Activated naive CD4-positive, alpha-beta T cell treated with anti-CD3 and anti-CD28 coated beads for 36 hours (primary cell): Measurements from ENCODE around the gene LIPF. TPM values are rescaled to one million over a fixed set of nuclear protein-coding genes. Genes with fewer than 3 reads are reported as not detected.
A peak's percentile ranks its signal among the peaks of the same experiment; 100 is the strongest.
"Not testable (repeated sequence)": the region's sequence is repeated elsewhere in the genome, so short reads cannot be mapped to it uniquely, and the experiment has no call there.

Experiments used
- CTCF ChIA-PET: fragments of 350-600 bp; sonication (Branson Sonifier 250); formaldehyde crosslinking; loops from one replicate; lab custom pipeline; 2021; ENCODE audit warnings: antibody characterized with exemption; lab: Charles Lee
- DNase-seq: peaks from one replicate; pipeline ENCODE4 v3.0.0-alpha.2; 2020
- H3K27ac Mint-ChIP-seq: one replicate; pipeline ENCODE4 v1.8.0; 2021; ENCODE audit warnings: mild to moderate bottlenecking, mixed read lengths
- H3K27me3 Mint-ChIP-seq: one replicate; pipeline ENCODE4 v1.8.0; 2021; ENCODE audit warnings: low read depth, mixed read lengths
- H3K36me3 Mint-ChIP-seq: one replicate; pipeline ENCODE4 v1.8.0; 2021; ENCODE audit warnings: low read depth, mixed read lengths
- H3K4me1 Mint-ChIP-seq: one replicate; pipeline ENCODE4 v1.8.0; 2021; ENCODE audit warnings: low read depth, mixed read lengths
- H3K4me3 Mint-ChIP-seq: one replicate; pipeline ENCODE4 v1.8.0; 2021; ENCODE audit warnings: mild to moderate bottlenecking, moderate library complexity, mixed read lengths
- H3K9me3 Mint-ChIP-seq: one replicate; pipeline ENCODE4 v1.8.0; 2021; ENCODE audit warnings: mixed read lengths
- intact Hi-C: fragments of 100-400 bp; cut with micrococcal nuclease; formaldehyde crosslinking; loops from one replicate; pipeline ENCODE4 v1.15.1; 2023
- total RNA-seq, 2 experiments: library from RNA; stranded (reverse); gene quantifications; one replicate each; pipeline ENCODE4 v1.2.3, GENCODE V29; 2021

LIPF gene
- total RNA-seq, 2 experiments from 2014 or later, result not detected

DNA sequence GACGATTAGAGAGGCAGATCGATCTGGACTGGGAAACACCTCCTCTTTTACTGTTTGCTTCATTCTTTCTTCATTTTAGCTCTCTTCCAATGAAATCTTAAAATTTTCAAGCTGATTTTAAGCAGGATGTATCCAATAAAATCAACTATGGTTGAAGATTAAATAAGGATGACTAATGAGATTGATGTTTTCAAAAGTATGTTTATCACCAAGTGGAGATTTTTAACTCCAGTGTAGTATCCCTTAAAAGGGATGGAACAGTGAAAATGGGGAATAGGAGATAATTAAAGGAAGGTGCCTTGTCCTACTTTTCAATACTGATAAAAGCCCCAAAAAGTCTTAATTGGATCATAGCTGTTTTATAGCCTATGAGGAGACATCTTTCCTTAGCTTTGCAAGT is 11.6 kb upstream of the LIPF start:
- Mint-ChIP-seq H3K27ac (no peak overlapping the region), H3K9me3 (no peaks in the 10 kb centered on the region), H3K36me3 (no peaks in the 10 kb centered on the region), H3K4me1 (peaks cover 2% of the 10 kb centered on the region), H3K27me3 (peaks cover 13% of the 10 kb centered on the region), H3K4me3 (no peak overlapping the region)
- no peak for DNase-seq
- intact Hi-C loops, result no loop called here
- CTCF ChIA-PET, result interaction anchor here (0.5 to 0.6 kb wide), 2 partner anchors 44 to 84 kb away, joined by 3 to 5 read pairs; no protein-coding TSS in a partner anchor

DNA sequence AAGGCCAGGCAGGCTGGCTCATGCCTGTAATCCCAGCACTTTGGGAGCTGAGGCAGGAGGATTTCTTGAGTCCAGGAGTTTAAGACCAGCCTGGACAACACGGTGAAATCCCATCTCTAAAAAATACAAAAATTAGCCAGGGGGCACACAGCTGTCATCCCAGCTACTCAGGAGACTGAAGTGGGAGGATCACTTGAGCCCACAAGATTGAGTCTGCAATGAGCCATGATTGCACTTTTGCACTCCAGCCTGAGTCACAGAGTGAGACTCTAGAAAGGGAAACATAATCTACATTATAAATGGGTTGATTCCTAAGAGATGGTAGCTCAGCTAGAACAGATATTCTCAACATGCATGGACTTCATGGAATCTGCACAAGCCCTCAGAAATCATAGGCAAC is 6.3 kb upstream of the LIPF start:
- Mint-ChIP-seq H3K27ac (no peak overlapping the region), H3K4me1 (no peaks in the 10 kb centered on the region), H3K4me3 (no peak overlapping the region), H3K36me3 (no peaks in the 10 kb centered on the region), H3K27me3 (peaks cover 14% of the 10 kb centered on the region), H3K9me3 (no peaks in the 10 kb centered on the region)
- no peak for DNase-seq
- CTCF ChIA-PET, result no interaction called here
- intact Hi-C loops, result loop anchor here (1.0 kb wide), 1 partner anchor 12 kb away; no protein-coding TSS in a partner anchor

DNA sequence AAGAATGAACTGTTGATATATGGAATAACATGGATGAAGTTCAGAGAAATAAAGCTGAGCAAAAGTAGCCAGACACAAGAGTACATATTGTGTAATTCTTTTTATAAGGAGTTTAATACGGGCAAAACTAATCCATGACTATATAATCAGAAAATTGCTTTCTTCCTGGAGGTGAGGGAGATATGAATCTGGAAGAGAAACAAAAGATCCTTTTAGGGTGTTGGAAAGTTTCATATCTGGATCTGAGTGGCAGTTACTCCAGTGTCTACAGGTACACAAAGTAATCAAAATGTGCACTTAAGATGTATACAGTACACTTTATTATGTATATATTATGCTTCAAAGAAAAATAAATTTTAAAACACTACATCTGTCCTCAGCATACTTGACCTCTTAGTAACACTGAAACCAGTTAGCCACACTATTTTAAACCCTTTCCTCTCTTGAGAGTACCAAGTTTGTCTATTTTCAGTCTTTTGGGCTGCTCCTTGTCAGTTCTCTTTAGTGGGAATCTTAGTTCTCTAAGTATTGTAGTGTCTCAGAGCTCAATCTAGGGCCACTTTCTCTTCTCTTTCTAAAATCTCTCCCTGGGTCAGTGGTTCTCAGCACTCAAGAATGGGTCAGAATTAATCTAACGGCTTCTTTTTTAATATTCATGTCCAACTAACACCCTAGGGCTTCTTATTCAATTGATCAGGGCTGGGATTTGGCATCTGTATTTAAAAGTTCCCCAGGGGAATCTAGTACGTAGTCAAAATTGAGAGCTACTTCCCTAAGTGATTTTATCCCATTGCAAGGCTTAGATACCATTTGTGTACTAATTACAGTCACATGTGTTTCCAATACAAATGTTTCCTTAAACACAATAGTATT is 4.3 kb upstream of the LIPF start:
- Mint-ChIP-seq H3K4me3 (no peak overlapping the region), H3K9me3 (no peaks in the 10 kb centered on the region), H3K4me1 (no peaks in the 10 kb centered on the region), H3K27me3 (peaks cover 17% of the 10 kb centered on the region), H3K36me3 (no peaks in the 10 kb centered on the region), H3K27ac (no peak overlapping the region)
- intact Hi-C loops, result loop anchor here (5.0 kb wide), 1 partner anchor 68 kb away; no protein-coding TSS in a partner anchor
- DNase-seq, result no peak
- CTCF ChIA-PET, result interaction anchor here (0.6 kb wide), 1 partner anchor 817 kb away, joined by 4 read pairs; no protein-coding TSS in a partner anchor

DNA sequence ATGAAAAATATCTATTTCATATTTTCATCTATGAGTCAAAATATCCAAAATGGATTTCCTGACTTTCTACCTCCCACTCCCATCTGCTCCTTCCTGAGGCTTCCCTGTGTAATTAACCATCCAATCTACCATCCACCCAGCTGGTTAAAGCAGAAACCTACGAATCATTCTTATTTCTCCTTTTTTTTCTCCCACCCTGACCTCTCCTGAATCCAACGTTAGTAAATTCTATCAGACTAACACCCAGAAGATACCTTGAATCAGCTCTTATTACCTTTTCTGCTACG is 3.7 kb upstream of the LIPF start:
- no peak overlapping the region for H3K4me3 Mint-ChIP-seq
- no peaks in the 10 kb centered on the region for H3K4me1 Mint-ChIP-seq
- peaks cover 17% of the 10 kb centered on the region for H3K27me3 Mint-ChIP-seq
- H3K36me3 Mint-ChIP-seq, result no peaks in the 10 kb centered on the region
- no peak overlapping the region for H3K27ac Mint-ChIP-seq
- no peak for DNase-seq
- CTCF ChIA-PET, result interaction anchor here (0.6 kb wide), 1 partner anchor 818 kb away, joined by 4 read pairs; no protein-coding TSS in a partner anchor
- intact Hi-C loops, result loop anchor here (5.0 kb wide), 1 partner anchor 68 kb away; no protein-coding TSS in a partner anchor
- H3K9me3 Mint-ChIP-seq, result no peaks in the 10 kb centered on the region

DNA sequence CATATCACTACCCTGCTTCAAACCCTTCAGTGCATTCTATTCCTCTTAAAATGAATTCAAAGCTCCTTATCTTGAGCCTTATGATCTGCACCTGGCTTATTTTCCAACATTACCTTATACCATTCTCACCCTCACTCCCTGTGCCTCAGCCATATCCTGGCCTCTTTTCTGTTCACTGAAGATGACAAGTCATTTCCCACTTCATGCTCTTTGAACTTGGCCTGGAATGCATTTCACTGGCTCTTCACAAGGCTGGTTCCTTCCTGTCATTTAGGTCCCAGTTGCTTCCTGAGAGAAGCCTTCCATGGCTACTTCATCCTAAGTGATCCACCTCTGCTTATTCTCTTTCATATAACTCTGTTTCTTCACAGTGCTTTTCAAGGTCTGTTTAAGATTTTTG is 3.2 kb upstream of the LIPF start:
- Mint-ChIP-seq H3K9me3 (no peaks in the 10 kb centered on the region), H3K4me1 (no peaks in the 10 kb centered on the region)
- CTCF ChIA-PET, result interaction anchor here (1.0 kb wide), 1 partner anchor 16 kb away, joined by 3 read pairs; no protein-coding TSS in a partner anchor

DNA sequence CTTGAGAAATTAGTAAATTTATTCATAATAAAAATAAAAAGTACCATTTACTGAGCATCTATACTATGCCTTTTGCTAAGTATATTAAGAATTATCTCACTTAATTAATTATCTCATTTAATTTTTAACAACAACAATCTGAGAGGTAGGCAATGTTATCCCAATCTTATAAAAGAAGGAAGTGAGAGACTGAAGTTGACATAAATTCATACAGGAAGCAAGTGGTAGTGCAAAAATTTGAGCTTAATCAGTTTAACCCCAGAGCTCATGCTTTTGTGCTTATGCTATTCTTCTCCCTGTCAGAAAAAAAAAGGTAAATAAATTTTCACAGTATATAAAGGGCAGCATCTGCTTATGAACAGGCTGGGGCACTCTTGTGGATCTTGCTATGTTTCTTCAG is 2.7 kb upstream of the LIPF start:
- Mint-ChIP-seq H3K36me3 (no peaks in the 10 kb centered on the region), H3K4me3 (no peak overlapping the region), H3K27ac (no peak overlapping the region), H3K4me1 (no peaks in the 10 kb centered on the region), H3K27me3 (peaks cover 15% of the 10 kb centered on the region), H3K9me3 (no peaks in the 10 kb centered on the region)
- intact Hi-C loops, result loop anchor here (5.0 kb wide), 1 partner anchor 69 kb away; no protein-coding TSS in a partner anchor
- CTCF ChIA-PET, result interaction anchor here (1.0 kb wide), 1 partner anchor 15 kb away, joined by 3 read pairs; no protein-coding TSS in a partner anchor
- DNase-seq, result no peak

More for the DNA sequence above, 3.2 kb upstream of the LIPF start:
- Mint-ChIP-seq H3K27ac (no peak overlapping the region), H3K36me3 (no peaks in the 10 kb centered on the region), H3K27me3 (peaks cover 17% of the 10 kb centered on the region), H3K4me3 (no peak overlapping the region)
- no peak for DNase-seq
- intact Hi-C loops, result loop anchor here (5.0 kb wide), 1 partner anchor 69 kb away; no protein-coding TSS in a partner anchor

DNA sequence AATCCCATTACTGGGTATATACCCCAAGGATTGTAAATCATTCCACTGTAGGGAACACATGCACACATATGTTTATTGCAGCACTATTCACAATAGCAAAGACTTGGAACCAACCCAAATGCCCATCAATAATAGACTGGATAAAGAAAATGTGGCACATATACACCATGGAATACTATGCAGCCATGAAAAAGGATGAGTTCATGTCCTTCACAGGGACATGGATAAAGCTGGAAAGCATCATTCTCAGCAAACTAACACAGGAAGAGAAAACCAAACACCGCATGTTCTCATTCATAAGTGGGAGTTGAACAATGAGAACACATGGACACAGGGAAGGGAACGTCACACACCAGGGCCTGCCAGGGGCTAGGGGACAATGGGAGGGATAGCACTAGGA is 1.1 kb upstream of the LIPF start:
- intact Hi-C loops, result loop anchor here (5.0 kb wide), 1 partner anchor 71 kb away; no protein-coding TSS in a partner anchor
- H3K27ac Mint-ChIP-seq, H3K4me3 Mint-ChIP-seq, H3K36me3 Mint-ChIP-seq, CTCF ChIA-PET, DNase-seq, H3K4me1 Mint-ChIP-seq, H3K9me3 Mint-ChIP-seq: not testable (repeated sequence)
- peaks cover 16% of the 10 kb centered on the region for H3K27me3 Mint-ChIP-seq

DNA sequence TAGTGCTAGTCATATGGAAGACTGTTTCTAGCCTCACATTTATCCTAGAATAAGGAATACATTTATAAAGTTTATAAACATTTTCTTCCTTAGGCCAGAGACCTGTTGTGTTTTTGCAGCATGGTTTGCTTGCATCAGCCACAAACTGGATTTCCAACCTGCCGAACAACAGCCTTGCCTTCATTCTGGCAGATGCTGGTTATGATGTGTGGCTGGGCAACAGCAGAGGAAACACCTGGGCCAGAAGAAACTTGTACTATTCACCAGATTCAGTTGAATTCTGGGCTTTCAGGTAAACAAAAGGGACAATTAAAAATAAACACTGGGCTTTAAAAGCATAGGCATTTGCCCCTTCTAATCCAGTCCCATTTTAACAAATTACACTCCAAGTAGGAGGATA is 4.2 kb downstream of the LIPF start:
- H3K9me3 Mint-ChIP-seq, result no peaks in the 10 kb centered on the region
- no peak overlapping the region for H3K27ac Mint-ChIP-seq
- peaks cover 24% of the 10 kb centered on the region for H3K4me1 Mint-ChIP-seq
- peaks cover 4% of the 10 kb centered on the region for H3K27me3 Mint-ChIP-seq
- CTCF ChIA-PET, result interaction anchor here (0.6 to 0.7 kb wide), 2 partner anchors 106 to 463 kb away, joined by 3 read pairs; no protein-coding TSS in a partner anchor
- no peaks in the 10 kb centered on the region for H3K36me3 Mint-ChIP-seq
- intact Hi-C loops, result no loop called here
- no peak for DNase-seq
- H3K4me3 Mint-ChIP-seq, result no peak overlapping the region

DNA sequence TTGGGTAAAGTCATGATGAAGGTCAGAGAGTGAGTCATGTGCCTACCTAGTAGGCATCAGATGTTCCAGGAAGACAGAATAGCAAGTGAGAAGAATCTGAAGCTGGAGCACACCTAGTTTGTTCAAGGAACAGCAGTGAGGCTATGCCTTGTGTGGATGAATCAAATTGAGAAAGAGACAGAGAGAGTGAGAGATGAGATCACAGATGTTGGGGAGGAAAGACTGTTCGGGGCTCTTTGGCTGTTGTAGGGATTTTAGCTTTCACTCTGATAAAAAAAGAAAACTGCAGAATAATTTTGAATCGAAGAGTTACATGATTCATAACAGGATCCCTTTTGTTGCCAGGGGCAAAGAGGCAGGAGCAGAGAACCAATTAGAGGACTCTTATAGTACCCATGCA is 6.3 kb downstream of the LIPF start:
- H3K9me3 Mint-ChIP-seq, result no peaks in the 10 kb centered on the region
- H3K27me3 Mint-ChIP-seq, result peaks cover 7% of the 10 kb centered on the region
- DNase-seq, result peak; percentile 44
- peak overlapping the region; percentile 33 for H3K27ac Mint-ChIP-seq
- CTCF ChIA-PET, result interaction anchor here (0.6 to 1.0 kb wide), 2 partner anchors 58 to 359 kb away, joined by 3 read pairs; no protein-coding TSS in a partner anchor
- H3K4me3 Mint-ChIP-seq, result no peak overlapping the region
- intact Hi-C loops, result loop anchor here (1.0 to 5.0 kb wide), 12 partner anchors 12 to 853 kb away; partner anchors contain the start of genes ATAD1, KLLN, LIPK and PTEN
- no peaks in the 10 kb centered on the region for H3K36me3 Mint-ChIP-seq
- peaks cover 24% of the 10 kb centered on the region for H3K4me1 Mint-ChIP-seq

DNA sequence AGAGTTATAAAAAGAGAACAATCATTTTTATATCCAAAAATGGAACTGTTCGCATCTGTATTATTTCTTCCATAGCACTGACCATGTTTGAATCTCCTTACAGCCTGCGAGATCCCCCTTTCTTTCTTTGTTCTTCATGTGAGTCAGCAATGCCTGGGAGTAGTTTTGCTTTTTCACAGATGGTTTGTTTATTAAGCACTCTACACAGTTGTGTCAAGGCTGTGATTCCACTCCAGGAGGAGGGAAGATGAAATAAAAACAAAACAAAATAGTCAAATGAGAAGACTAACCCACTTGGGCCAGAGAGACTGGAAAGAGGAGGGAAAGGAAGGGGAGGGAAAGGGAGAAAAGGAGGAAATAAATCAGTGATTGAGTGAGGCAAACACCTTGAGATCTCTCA is 7.8 kb downstream of the LIPF start:
- H3K4me1 Mint-ChIP-seq, result peaks cover 24% of the 10 kb centered on the region
- intact Hi-C loops, result loop anchor here (5.0 kb wide), 3 partner anchors 330 to 855 kb away; partner anchors contain the start of genes ATAD1, KLLN and PTEN
- DNase-seq, result no peak
- no peaks in the 10 kb centered on the region for H3K36me3 Mint-ChIP-seq
- CTCF ChIA-PET, result no interaction called here
- H3K4me3 Mint-ChIP-seq, result no peak overlapping the region
- no peak overlapping the region for H3K27ac Mint-ChIP-seq
- H3K9me3 Mint-ChIP-seq, result no peaks in the 10 kb centered on the region
- peaks cover 9% of the 10 kb centered on the region for H3K27me3 Mint-ChIP-seq

DNA sequence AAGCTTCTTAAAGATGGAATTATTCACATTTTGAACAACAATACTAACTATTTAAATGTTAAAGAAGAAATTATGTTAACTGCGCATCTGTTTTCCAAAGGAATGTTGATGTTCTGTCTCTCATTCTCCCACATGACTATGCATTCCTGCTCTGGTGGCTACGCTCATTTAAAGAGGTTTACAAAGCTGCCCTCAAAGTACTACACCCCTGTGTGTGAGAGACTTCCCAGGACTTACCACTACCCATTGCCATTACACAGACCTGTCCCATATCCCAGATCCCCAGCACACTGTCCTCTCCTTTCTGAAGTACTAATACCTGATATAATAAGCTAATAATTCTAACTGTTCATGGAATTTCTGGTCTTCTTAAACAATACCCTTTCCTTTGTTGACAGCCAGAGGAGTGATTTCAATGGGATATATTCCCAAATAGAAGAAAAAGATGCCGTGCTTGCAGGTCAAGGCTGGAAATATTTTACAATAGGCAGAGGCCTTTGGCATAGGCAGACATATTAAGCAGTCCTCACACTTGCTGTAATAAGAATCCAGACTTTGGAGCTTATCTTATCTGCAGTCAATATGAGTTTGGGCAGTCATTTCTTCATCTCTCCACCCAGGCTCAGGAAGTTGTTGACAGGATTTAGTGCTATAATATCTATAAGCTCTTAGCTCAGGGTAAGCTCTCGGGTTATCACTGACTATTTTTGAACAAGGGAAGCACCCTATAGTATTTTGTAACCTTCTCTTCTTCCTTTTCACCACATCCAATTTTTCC is 12.2 kb downstream of the LIPF start:
- Mint-ChIP-seq H3K36me3 (no peaks in the 10 kb centered on the region), H3K27ac (no peak overlapping the region), H3K9me3 (no peaks in the 10 kb centered on the region), H3K27me3 (peaks cover 6% of the 10 kb centered on the region), H3K4me1 (peaks cover 7% of the 10 kb centered on the region), H3K4me3 (no peak overlapping the region)
- DNase-seq, result no peak
- CTCF ChIA-PET, result interaction anchor here (0.6 to 2.0 kb wide), 3 partner anchors 12 to 179 kb away, joined by 3 to 8 read pairs (median 3); no protein-coding TSS in a partner anchor
- intact Hi-C loops, result no loop called here

DNA sequence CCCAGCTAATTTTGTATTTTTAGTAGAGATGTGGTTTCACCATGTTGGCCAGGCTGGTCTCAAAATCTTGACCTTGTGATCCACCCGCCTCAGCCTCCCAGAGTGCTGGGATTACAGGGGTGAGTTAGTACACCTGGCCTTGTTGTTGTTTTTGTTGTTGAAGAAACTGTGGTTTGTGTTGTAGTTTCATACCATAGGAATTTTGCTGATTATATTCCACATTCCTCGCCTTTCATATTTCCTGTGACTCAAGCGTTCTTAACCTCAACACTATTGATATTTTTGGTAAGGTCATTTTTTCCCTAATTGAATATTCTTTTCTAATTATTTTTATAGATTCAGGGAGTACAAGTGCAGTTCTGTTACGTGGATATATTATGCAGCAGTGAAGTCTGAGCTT is 16.7 kb downstream of the LIPF start:
- CTCF ChIA-PET, result interaction anchor here (1.5 kb wide), 1 partner anchor 47 kb away, joined by 4 read pairs; no protein-coding TSS in a partner anchor
- Mint-ChIP-seq H3K4me3 (no peak overlapping the region), H3K27ac (no peak overlapping the region), H3K4me1 (no peaks in the 10 kb centered on the region), H3K36me3 (no peaks in the 10 kb centered on the region), H3K9me3 (no peaks in the 10 kb centered on the region), H3K27me3 (peaks cover 7% of the 10 kb centered on the region)
- intact Hi-C loops, result no loop called here
- DNase-seq, result no peak
